Panc1 (cell line): Measurements from ENCODE around the gene PRODH2. TPM values are rescaled to one million over a fixed set of nuclear protein-coding genes. Genes with fewer than 3 reads are reported as not detected.

Experiments used
- ATAC-seq: fragments of 200-7000 bp; cut with Tn5 transposase; 2 replicates; pipeline ENCODE4 v1.9.1; 2020; ENCODE audit warnings: mild to moderate bottlenecking, moderate library complexity
- BruUV-seq: library from RNA; stranded (reverse); fragments of 400-500 nt; replicated peaks from 2 replicates; lab custom pipeline; 2021; lab: Mats Ljungman, UMichigan
- CTCF ChIA-PET: fragments of 300-600 bp; sonication (Branson Sonifier 250); formaldehyde crosslinking; loops from one replicate; lab custom pipeline; 2022; ENCODE audit warnings: antibody characterized with exemption; lab: Charles Lee
- POLR2A ChIA-PET: fragments of 300-600 bp; sonication (Branson Sonifier 250); formaldehyde crosslinking; loops from one replicate; lab custom pipeline; 2022; ENCODE audit warnings: antibody characterized with exemption; lab: Charles Lee
- DNase-seq: peaks from one replicate; pipeline ENCODE4 v3.0.0-alpha.2; 2010; ENCODE audit warnings: low read depth, low spot score
- H3K27ac ChIP-seq: 2 replicates; pipeline ENCODE4 v1.5.1; 2011; ENCODE audit warnings: mild to moderate bottlenecking, low read length, inconsistent platforms
- H3K27me3 ChIP-seq: fragments of 200-500 bp; sonication (Bioruptor generic); 2 replicates; pipeline ENCODE4 v1.6.0; 2014; ENCODE audit warnings: low read length, inconsistent platforms; ENCODE audit not compliant: control insufficient read depth, insufficient read depth
- H3K36me3 ChIP-seq: fragments of 200-500 bp; sonication (Bioruptor generic); 2 replicates; pipeline ENCODE4 v1.5.1; 2014; ENCODE audit warnings: inconsistent platforms, mild to moderate bottlenecking, low read length, moderate library complexity; ENCODE audit not compliant: control insufficient read depth, insufficient read depth
- H3K4me1 ChIP-seq: 2 replicates; pipeline ENCODE4 v1.5.1; 2011; ENCODE audit warnings: inconsistent platforms, mild to moderate bottlenecking, low read length, moderate library complexity; ENCODE audit not compliant: control insufficient read depth, insufficient read depth
- H3K4me3 ChIP-seq, 2 experiments: 2 replicates each; pipeline ENCODE4 v1.5.1; 2011 to 2012; ENCODE audit warnings: low read depth in 2 of 2, low read length in 2 of 2, mild to moderate bottlenecking in 2 of 2, inconsistent platforms in 1 of 2, moderate library complexity in 1 of 2
- H3K9me3 ChIP-seq: fragments of 200-500 bp; sonication (Bioruptor generic); 2 replicates; pipeline ENCODE4 v1.5.1; 2014; ENCODE audit warnings: low read depth, mild to moderate bottlenecking, inconsistent platforms, low read length, moderate library complexity; ENCODE audit not compliant: control insufficient read depth, insufficient read depth
- POLR2AphosphoS5 ChIP-seq: IDR thresholded peaks from 2 replicates; pipeline ENCODE4 v1.6.1; 2012; ENCODE audit warnings: mild to moderate bottlenecking, low read depth, low read length, moderate library complexity
- SIN3A ChIP-seq: IDR thresholded peaks from 2 replicates; pipeline ENCODE4 v1.6.1; 2012; ENCODE audit warnings: low read depth, mild to moderate bottlenecking, low read length, moderate library complexity, borderline replicate concordance; ENCODE audit not compliant: insufficient read depth
- TCF7L2 ChIP-seq: IDR thresholded peaks from 2 replicates; pipeline ENCODE4 v1.6.1; 2011; ENCODE audit warnings: mild to moderate bottlenecking, low read depth, low read length, inconsistent platforms
- in situ Hi-C: cut with HindIII; loops from 2 replicates; pipeline ENCODE4 v1.10.0; 2016; ENCODE audit warnings: low sequenced_read_pairs, low pct_unique_long_range_greater_than_20kb
- intact Hi-C: fragments of 100-400 bp; cut with micrococcal nuclease; formaldehyde crosslinking; loops from one replicate; pipeline ENCODE4 v1.10.0; 2022; ENCODE audit not compliant: unreplicated experiment
- total RNA-seq: library from RNA; stranded (reverse); gene quantifications from one replicate; pipeline ENCODE4 v1.2.1, GENCODE V29; 2021; ENCODE audit not compliant: unreplicated experiment
- TF ChIP-seq, protein P1 (sequence below): fragments of 450-650 bp; IDR thresholded peaks from 2 replicates; pipeline ENCODE4 v1.5.1; 2017; ENCODE audit warnings: mild to moderate bottlenecking
- TF ChIP-seq, protein P2 (sequence below), 2 experiments: IDR thresholded peaks; 2 replicates each; pipeline ENCODE4 v1.6.1; 2011 to 2012; ENCODE audit warnings: low read depth in 2 of 2, control low read depth in 1 of 2, low read length in 1 of 2, mild to moderate bottlenecking in 1 of 2, moderate library complexity in 1 of 2; ENCODE audit not compliant: insufficient read depth in 1 of 2

The PRODH2 gene
- total RNA-seq, 1 experiment from 2014 or later, result not detected

DNA sequence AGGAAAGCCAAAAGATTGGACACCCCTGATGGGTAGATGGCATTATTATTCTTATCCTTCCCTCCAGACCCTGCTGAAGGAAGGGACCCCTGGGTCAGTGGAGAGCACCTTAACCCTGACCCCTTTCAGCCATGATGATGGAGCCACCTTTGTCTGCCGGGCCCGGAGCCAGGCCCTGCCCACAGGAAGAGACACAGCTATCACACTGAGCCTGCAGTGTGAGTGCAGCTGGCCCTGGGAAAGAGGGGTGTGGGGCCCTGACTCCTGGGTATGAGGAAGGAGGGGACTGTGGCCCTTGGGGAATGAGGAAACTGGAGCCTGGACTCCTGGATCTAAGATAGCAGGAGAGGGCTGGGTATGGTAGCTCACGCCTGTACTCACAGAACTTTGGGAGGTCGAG lies 46.8 kb upstream of the PRODH2 start:
- Histone ChIP-seq H3K4me3 (no peak overlapping the region), H3K9me3 (no peaks in the 10 kb centered on the region), H3K36me3 (no peaks in the 10 kb centered on the region), H3K27me3 (no peaks in the 10 kb centered on the region), H3K4me1 (peaks cover 6% of the 10 kb centered on the region; the same call in 1 of the 2 replicates), H3K27ac (no peak overlapping the region)
- ATAC-seq, result no peak
- ChIA-PET CTCF (interaction anchor here (0.7 kb wide), 1 partner anchor 247 kb away, joined by 3 read pairs; no protein-coding TSS in a partner anchor), POLR2A (no interaction called here)
- TF ChIP-seq, protein P1, sequence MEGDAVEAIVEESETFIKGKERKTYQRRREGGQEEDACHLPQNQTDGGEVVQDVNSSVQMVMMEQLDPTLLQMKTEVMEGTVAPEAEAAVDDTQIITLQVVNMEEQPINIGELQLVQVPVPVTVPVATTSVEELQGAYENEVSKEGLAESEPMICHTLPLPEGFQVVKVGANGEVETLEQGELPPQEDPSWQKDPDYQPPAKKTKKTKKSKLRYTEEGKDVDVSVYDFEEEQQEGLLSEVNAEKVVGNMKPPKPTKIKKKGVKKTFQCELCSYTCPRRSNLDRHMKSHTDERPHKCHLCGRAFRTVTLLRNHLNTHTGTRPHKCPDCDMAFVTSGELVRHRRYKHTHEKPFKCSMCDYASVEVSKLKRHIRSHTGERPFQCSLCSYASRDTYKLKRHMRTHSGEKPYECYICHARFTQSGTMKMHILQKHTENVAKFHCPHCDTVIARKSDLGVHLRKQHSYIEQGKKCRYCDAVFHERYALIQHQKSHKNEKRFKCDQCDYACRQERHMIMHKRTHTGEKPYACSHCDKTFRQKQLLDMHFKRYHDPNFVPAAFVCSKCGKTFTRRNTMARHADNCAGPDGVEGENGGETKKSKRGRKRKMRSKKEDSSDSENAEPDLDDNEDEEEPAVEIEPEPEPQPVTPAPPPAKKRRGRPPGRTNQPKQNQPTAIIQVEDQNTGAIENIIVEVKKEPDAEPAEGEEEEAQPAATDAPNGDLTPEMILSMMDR, result no peak
- no peak for TF ChIP-seq TCF7L2
- no peak for TF ChIP-seq POLR2AphosphoS5
- TF ChIP-seq SIN3A, result no peak
- TF ChIP-seq, protein P2, sequence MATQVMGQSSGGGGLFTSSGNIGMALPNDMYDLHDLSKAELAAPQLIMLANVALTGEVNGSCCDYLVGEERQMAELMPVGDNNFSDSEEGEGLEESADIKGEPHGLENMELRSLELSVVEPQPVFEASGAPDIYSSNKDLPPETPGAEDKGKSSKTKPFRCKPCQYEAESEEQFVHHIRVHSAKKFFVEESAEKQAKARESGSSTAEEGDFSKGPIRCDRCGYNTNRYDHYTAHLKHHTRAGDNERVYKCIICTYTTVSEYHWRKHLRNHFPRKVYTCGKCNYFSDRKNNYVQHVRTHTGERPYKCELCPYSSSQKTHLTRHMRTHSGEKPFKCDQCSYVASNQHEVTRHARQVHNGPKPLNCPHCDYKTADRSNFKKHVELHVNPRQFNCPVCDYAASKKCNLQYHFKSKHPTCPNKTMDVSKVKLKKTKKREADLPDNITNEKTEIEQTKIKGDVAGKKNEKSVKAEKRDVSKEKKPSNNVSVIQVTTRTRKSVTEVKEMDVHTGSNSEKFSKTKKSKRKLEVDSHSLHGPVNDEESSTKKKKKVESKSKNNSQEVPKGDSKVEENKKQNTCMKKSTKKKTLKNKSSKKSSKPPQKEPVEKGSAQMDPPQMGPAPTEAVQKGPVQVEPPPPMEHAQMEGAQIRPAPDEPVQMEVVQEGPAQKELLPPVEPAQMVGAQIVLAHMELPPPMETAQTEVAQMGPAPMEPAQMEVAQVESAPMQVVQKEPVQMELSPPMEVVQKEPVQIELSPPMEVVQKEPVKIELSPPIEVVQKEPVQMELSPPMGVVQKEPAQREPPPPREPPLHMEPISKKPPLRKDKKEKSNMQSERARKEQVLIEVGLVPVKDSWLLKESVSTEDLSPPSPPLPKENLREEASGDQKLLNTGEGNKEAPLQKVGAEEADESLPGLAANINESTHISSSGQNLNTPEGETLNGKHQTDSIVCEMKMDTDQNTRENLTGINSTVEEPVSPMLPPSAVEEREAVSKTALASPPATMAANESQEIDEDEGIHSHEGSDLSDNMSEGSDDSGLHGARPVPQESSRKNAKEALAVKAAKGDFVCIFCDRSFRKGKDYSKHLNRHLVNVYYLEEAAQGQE (IDR thresholded peaks at IDR 0.05; ENCODE audit: insufficient read depth in 1 of 2, low read depth in 2 of 2, low read length in 1 of 2), result no peak
- intact Hi-C loops (no loop called here), in situ Hi-C loops (loop anchor here (10.0 kb wide), 1 partner anchor 55 kb away; no protein-coding TSS in a partner anchor)
- no peak for DNase-seq
- no TSS peak for BruUV-seq

DNA sequence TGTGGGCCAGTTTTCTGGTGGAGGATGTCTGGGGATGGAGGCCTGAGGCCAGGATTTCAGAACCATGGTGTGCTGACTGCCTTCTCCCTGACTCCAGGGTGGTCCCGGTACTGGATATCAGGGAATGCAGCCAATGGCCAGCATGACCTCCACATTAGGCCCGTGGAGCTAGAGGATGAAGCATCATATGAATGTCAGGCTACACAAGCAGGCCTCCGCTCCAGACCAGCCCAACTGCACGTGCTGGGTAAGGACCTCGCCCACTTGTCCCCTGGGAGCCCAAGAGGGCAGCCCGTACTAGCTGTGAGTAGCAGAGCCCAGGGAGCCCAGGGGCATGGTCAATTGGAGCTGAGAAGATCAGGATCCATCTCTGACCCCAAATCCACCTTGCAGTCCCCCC lies 45.7 kb upstream of the PRODH2 start:
- ATAC-seq, result no peak

More for the DNA sequence above, 45.7 kb upstream of the PRODH2 start:
- ChIA-PET CTCF (no interaction called here), POLR2A (interaction anchor here (0.6 kb wide), 1 partner anchor 96 kb away, joined by 18 read pairs; no protein-coding TSS in a partner anchor)
- H3K4me1 ChIP-seq, result peaks cover 6% of the 10 kb centered on the region; the same call in 1 of the 2 replicates
- no peak for DNase-seq
- H3K4me3 ChIP-seq, result no peak overlapping the region
- TF ChIP-seq, protein P1, result no peak
- no peak for TF ChIP-seq TCF7L2
- TF ChIP-seq, protein P2 (IDR thresholded peaks at IDR 0.05; ENCODE audit: insufficient read depth in 1 of 2, low read depth in 2 of 2, low read length in 1 of 2), result no peak
- TF ChIP-seq SIN3A, result no peak
- no peak for TF ChIP-seq POLR2AphosphoS5
- intact Hi-C loops, result no loop called here
- no peaks in the 10 kb centered on the region for H3K36me3 ChIP-seq
- H3K9me3 ChIP-seq, result no peaks in the 10 kb centered on the region
- in situ Hi-C loops, result loop anchor here (10.0 kb wide), 1 partner anchor 56 kb away; no protein-coding TSS in a partner anchor
- BruUV-seq, result no TSS peak
- no peak overlapping the region for H3K27ac ChIP-seq
- H3K27me3 ChIP-seq, result no peaks in the 10 kb centered on the region
